Duodenal mucosa (tissue), 2 donors: Measurements from ENCODE around the gene LTF.

Experiments
- H3K27ac ChIP-seq: one replicate; pipeline ENCODE4 v1.7.0; 2013; ENCODE audit warnings: low read depth, low read length
- H3K27me3 ChIP-seq, 2 donors: one replicate each; pipeline ENCODE4 v1.7.0; 2013; ENCODE audit warnings: low read length in 2 of 2, control low read depth in 1 of 2; ENCODE audit not compliant: insufficient read depth in 2 of 2, control insufficient read depth in 1 of 2
- H3K36me3 ChIP-seq, 2 donors: one replicate each; pipeline ENCODE4 v1.7.0; 2013; ENCODE audit warnings: low read length in 2 of 2, control low read depth in 1 of 2; ENCODE audit not compliant: insufficient read depth in 2 of 2, control insufficient read depth in 1 of 2
- H3K4me1 ChIP-seq, 2 donors: one replicate each; pipeline ENCODE4 v1.7.0; 2013; ENCODE audit warnings: low read length in 2 of 2, control low read depth in 1 of 2; ENCODE audit not compliant: insufficient read depth in 2 of 2, control insufficient read depth in 1 of 2
- H3K4me3 ChIP-seq, 2 donors: one replicate each; pipeline ENCODE4 v1.7.0; 2013; ENCODE audit warnings: low read length in 2 of 2, low read depth in 1 of 2
- H3K9ac ChIP-seq, 2 donors: one replicate each; pipeline ENCODE4 v1.7.0; 2013; ENCODE audit warnings: low read length in 2 of 2, low read depth in 1 of 2
- H3K9me3 ChIP-seq, 2 donors: one replicate each; pipeline ENCODE4 v1.7.0; 2013; ENCODE audit warnings: low read length in 2 of 2, control low read depth in 1 of 2; ENCODE audit not compliant: control insufficient read depth in 1 of 2

The LTF gene

DNA sequence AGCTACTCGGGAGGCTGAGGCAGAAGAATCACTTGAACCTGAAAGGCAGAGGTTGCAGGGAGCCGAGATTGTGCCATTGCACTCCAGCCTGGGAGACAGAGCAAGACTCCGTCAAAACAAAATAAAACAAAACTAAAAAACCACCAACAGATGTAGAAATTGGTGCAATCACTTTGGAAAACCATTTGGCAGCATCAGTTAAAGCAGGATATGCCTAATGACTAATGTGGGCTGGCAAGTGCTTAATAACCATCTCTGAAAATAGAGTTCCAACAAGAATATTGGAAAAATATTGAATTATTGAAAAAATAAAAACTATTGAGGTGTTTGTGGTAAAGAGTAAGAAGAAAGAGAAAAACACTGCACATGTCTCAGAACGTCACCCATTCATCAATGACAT, 16.9 kb upstream of the LTF start:
- H3K36me3 ChIP-seq, result no peaks in the 10 kb centered on the region
- no peaks in the 10 kb centered on the region for H3K27me3 ChIP-seq
- H3K4me1 ChIP-seq, result peaks cover 9 to 12% of the 10 kb centered on the region in 2 donors
- H3K27ac ChIP-seq, result no peak overlapping the region
- H3K9ac ChIP-seq, result no peak overlapping the region
- H3K4me3 ChIP-seq, result no peak overlapping the region
- no peaks in the 10 kb centered on the region for H3K9me3 ChIP-seq

DNA sequence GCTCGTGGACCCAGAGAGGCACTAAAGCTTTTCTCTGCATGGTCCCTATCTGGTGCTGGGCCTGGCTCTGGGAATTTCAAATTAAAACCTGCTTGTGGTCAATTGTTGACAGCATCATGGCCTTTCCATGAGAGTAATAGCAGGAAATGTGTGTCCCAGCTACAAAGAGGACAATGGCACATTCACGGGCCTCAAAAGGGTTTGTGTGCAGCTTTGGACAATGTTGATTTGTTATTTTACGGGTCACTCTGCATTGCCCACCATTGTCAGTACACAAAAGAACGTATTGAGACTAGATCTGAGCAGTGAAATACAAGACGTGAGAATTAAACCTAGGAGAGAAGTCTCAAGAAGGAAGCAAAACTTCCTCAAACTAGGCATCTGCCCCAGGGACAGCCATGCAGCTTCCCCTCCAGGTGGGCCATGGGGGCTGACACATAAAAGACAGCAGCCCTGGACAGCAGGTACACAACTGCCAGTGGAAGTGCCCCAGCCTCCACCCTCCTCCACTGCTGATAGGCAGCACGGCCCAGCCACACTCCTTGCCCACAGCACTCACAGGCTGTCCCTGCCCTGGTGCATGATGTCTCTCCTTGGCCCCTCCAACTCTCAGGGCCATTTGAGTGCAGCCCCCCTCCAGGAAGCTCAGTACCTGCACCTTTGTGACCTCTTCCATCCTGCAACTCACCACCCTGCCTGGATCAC, 15.9 kb upstream of the LTF start:
- H3K27ac ChIP-seq, result no peak overlapping the region

DNA sequence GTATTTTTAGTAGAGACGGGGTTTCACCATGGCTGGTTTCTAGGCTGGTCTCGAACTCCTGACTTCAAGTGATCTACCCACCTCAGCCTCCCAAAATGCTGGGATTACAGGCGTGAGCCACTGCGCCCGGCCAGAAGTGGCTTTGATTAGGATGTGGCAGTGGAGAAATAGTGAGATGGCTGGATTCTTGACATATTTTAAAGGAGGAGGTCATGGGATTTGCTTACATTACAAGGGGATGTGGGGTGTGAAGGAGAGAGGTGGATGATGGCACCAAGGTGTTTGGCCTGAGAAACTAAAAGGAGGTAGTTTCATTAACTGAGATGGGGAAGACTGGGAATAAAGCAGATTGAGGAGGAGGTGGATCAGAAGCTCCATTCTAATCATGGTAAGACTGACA, 15.0 kb upstream of the LTF start:
- H3K27me3 ChIP-seq, result no peaks in the 10 kb centered on the region
- H3K27ac ChIP-seq, result no peak overlapping the region
- no peak overlapping the region for H3K9ac ChIP-seq
- H3K4me3 ChIP-seq, result no peak overlapping the region
- no peaks in the 10 kb centered on the region for H3K36me3 ChIP-seq
- peaks cover 0 to 2% of the 10 kb centered on the region in 2 donors for H3K4me1 ChIP-seq
- H3K9me3 ChIP-seq, result peaks cover 0 to 3% of the 10 kb centered on the region in 2 donors

More for the DNA sequence above, 15.9 kb upstream of the LTF start:
- Histone ChIP-seq H3K4me1 (peaks cover 7 to 10% of the 10 kb centered on the region in 2 donors), H3K9ac (no peak overlapping the region), H3K36me3 (no peaks in the 10 kb centered on the region), H3K9me3 (no peaks in the 10 kb centered on the region), H3K4me3 (no peak overlapping the region), H3K27me3 (no peaks in the 10 kb centered on the region)

DNA sequence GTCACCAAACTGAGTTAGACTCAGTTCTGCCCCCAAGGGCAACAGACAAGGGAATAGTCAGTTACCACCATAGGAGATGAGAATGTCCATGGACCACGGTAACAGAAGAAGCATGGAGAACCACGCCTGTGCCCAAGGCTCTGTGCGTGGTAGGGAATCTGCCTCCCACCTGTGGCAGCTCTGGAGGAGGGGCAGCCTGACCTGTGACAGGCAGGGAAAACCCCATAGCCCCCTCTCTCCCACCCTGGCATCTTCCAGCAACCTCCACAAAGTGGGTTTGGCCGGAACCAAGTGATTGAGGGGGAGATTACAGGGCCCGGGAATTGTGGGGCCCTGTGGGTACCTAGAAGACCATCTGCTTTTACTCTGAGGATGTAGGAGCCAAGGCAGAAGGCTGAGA, 14.3 kb upstream of the LTF start:
- Histone ChIP-seq H3K36me3 (no peaks in the 10 kb centered on the region), H3K27me3 (no peaks in the 10 kb centered on the region), H3K9ac (no peak overlapping the region), H3K4me1 (no peaks in the 10 kb centered on the region), H3K4me3 (no peak overlapping the region), H3K27ac (no peak overlapping the region), H3K9me3 (peaks cover 0 to 3% of the 10 kb centered on the region in 2 donors)

DNA sequence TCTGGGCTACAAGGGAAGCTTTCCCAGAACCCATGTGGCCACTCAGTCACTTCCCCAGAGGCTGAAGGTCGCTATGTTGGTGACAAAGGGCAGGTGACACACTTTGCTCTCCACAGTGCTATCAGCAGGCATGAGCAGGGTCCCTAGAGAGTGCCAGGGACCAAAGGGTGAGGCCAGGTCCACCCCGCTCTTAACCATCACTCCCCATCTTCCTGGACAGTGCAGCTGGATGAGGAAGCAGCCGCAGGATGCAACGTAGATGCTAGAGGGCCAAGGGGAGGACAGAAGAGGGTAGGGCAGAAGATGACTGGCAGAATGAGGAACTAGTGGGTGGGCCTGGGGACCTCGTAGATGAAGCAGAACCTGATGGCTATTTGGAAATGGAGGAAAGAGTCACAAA, 13.6 kb upstream of the LTF start:
- Histone ChIP-seq H3K9me3 (peaks cover 0 to 3% of the 10 kb centered on the region in 2 donors), H3K4me1 (no peaks in the 10 kb centered on the region), H3K36me3 (no peaks in the 10 kb centered on the region), H3K4me3 (no peak overlapping the region), H3K9ac (no peak overlapping the region), H3K27me3 (no peaks in the 10 kb centered on the region), H3K27ac (no peak overlapping the region)

DNA sequence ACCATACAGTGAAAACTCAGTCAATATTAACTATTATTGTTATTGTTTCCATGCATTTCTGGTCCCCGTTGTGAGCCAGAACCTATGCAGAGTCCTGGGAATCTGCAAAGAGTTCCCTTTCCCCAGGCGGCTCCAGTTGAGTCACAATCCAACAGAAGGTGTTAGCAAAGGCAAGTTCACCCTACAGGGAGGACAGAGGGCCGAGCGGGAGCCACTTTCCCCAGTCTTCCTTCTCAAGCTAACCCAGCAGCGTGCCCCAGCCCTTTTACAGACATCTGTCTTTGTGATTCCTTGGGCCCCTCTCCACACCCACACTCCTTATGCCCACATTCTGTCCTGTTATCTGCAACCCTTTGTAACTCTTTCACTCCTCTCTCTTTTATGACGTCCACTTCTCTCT, 13.1 kb upstream of the LTF start:
- no peak overlapping the region for H3K4me3 ChIP-seq
- H3K27me3 ChIP-seq, result no peaks in the 10 kb centered on the region
- H3K27ac ChIP-seq, result no peak overlapping the region
- H3K36me3 ChIP-seq, result no peaks in the 10 kb centered on the region
- H3K4me1 ChIP-seq, result no peaks in the 10 kb centered on the region
- H3K9me3 ChIP-seq, result peaks cover 0 to 3% of the 10 kb centered on the region in 2 donors
- no peak overlapping the region for H3K9ac ChIP-seq

DNA sequence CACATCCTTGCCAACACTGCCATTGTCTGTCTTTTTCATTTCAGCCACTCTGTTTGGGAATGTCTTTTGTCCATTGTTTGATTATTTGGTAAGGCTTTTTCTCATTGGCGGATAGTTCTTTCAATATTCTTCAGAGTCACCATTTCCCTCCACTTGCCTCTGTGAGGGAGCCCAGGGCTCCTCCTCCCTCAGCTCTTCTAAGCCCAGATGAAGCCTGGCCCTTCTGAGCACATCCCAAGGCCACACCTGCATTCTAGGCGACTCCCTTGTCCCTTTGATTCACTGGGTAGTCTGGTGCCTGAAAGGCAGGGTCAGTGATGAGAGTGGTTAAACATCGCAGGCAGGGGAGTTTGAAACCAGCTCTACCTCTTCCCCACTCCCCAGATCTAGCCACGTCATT, 12.4 kb upstream of the LTF start:
- Histone ChIP-seq H3K9ac (no peak overlapping the region), H3K9me3 (peaks cover 0 to 3% of the 10 kb centered on the region in 2 donors), H3K27ac (no peak overlapping the region), H3K4me1 (no peaks in the 10 kb centered on the region), H3K27me3 (no peaks in the 10 kb centered on the region), H3K4me3 (no peak overlapping the region), H3K36me3 (no peaks in the 10 kb centered on the region)

DNA sequence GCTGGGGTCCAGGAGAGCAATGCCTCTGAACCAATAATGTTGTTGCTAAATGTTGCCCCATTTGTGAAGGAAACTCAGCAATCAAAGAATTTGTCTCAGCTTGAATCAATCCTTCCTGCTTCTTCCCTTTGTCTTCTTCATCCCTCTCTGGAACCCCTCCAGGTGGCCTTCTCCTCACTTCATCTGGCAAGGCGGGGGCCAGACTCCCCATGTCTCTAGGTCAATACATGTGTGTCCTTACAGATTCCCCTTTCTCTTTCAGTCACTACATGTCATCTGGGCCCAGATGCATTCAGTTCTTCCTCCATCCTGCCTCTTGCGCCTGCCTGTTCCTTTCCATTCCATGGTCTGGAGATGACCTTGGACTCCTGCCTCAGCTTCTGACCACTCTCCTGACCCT, 8.0 kb upstream of the LTF start:
- Histone ChIP-seq H3K9ac (no peak overlapping the region), H3K27ac (no peak overlapping the region), H3K27me3 (no peaks in the 10 kb centered on the region), H3K4me1 (no peaks in the 10 kb centered on the region), H3K9me3 (peaks cover 0 to 3% of the 10 kb centered on the region in 2 donors), H3K36me3 (no peaks in the 10 kb centered on the region), H3K4me3 (no peak overlapping the region)

DNA sequence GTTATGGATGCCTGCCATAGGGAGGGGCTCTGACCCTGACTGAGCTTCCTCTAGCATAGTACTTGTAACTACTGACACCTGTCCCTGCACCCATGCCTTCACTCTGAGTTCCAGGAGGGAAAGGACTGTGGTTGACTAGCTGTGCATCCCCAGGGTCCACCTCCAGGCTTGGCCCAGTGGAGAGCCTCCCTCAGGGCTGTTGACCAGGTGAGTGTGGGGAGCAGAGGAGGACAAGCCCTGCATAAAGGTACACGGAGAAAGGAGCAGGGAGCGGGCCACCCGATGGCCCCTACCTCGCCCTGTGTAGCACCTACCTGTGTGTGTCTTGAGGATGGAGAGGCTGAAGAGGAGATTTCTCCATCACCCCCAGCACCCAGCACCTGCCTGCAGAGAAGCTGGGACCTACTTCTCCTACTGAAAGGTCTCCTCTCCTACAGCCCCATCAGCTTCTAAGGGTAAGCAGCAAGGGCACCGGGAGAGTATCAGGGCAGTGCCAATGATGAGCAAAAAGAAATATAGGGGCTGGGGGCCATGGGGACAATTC, 6.7 kb upstream of the LTF start:
- Histone ChIP-seq H3K36me3 (no peaks in the 10 kb centered on the region), H3K4me3 (no peak overlapping the region), H3K4me1 (no peaks in the 10 kb centered on the region), H3K9me3 (peaks cover 0 to 3% of the 10 kb centered on the region in 2 donors), H3K27ac (no peak overlapping the region), H3K9ac (no peak overlapping the region), H3K27me3 (peaks cover 0 to 3% of the 10 kb centered on the region in 2 donors)

DNA sequence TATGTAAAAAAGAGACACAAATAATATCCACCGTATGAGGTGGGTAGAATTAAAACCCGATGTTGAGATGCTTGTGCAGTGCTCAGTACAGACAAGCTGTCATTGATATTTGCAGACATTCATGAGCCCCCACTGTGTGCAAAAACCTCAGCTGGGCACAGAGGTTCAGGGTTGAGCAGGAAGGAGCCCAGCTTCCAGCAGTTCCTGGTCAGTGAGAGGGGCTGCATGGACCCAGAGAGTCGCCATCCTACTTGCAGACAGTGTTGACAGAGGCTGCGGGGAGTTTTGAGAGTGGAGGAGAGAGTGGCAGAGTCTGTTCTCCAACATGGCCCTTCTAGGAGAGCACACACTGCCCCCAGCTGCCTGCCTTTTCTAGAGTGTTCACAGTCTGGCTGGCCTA, 6.1 kb upstream of the LTF start:
- H3K9me3 ChIP-seq, result peaks cover 0 to 3% of the 10 kb centered on the region in 2 donors
- H3K27me3 ChIP-seq, result peaks cover 0 to 3% of the 10 kb centered on the region in 2 donors
- H3K36me3 ChIP-seq, result no peaks in the 10 kb centered on the region
- H3K4me3 ChIP-seq, result no peak overlapping the region
- H3K27ac ChIP-seq, result no peak overlapping the region
- no peak overlapping the region for H3K9ac ChIP-seq
- no peaks in the 10 kb centered on the region for H3K4me1 ChIP-seq
